GM18505 (cell line): ENCODE data around the gene AIFM3.

Experiments used
- ATAC-seq: cut with Tn5 transposase; IDR thresholded peaks from one replicate; pipeline ENCODE4 v1.9.1; 2021; ENCODE audit not compliant: unreplicated experiment
- POLR2A ChIP-seq: IDR thresholded peaks from 4 replicates; pipeline ENCODE4 v1.6.1; 2011; ENCODE audit warnings: borderline replicate concordance; ENCODE audit not compliant: insufficient read depth, insufficient read length; ENCODE audit errors: extremely low read depth

AIFM3 gene

GRCh38 chr22:20980938-20981722, 14.1 kb downstream of the AIFM3 start:
- no peak for ATAC-seq
- no peak for TF ChIP-seq POLR2A

- peak; percentile 97 for TF ChIP-seq POLR2A
- ATAC-seq, result peak; percentile 63
These were observed 14.9 kb downstream of the AIFM3 start, which contains the start of gene LZTR1 for GRCh38 chr22:20981787-20982562. Gene LZTR1, plus strand, starts transcription at chr22:20982297. Its CDS starts 75 bp downstream, at chr22:20982372.

- no peak for TF ChIP-seq POLR2A
- peak; percentile 25 for ATAC-seq
These were observed 15.5 kb downstream of the AIFM3 start for GRCh38 chr22:20982563-20982882.

- ATAC-seq, result no peak
- TF ChIP-seq POLR2A, result no peak
These were observed 16.2 kb downstream of the AIFM3 start for GRCh38 chr22:20983081-20983771.

GRCh38 chr22:20985720-20986119, 18.7 kb downstream of the AIFM3 start:
- no peak for ATAC-seq
- no peak for TF ChIP-seq POLR2A

GRCh38 chr22:20986365-20986764, 19.3 kb downstream of the AIFM3 start:
- TF ChIP-seq POLR2A, result no peak
- no peak for ATAC-seq

GRCh38 chr22:20987375-20987774, 20.3 kb downstream of the AIFM3 start:
- TF ChIP-seq POLR2A, result no peak
- no peak for ATAC-seq

- no peak for ATAC-seq
- no peak for TF ChIP-seq POLR2A
These were observed 21.7 kb downstream of the AIFM3 start for GRCh38 chr22:20988573-20989322.

GRCh38 chr22:20989323-20990138, 22.5 kb downstream of the AIFM3 start:
- no peak for TF ChIP-seq POLR2A
- ATAC-seq, result no peak

- no peak for TF ChIP-seq POLR2A
- no peak for ATAC-seq
These were observed 23.4 kb downstream of the AIFM3 start for GRCh38 chr22:20990184-20991180.
